ENCODE measurements around the gene TRPM1.

GRCh38 chr15:31084176-31084575, 17.3 kb downstream of the TRPM1 start:
- no peak for TF ChIP-seq GATA2 (IDR thresholded peaks at IDR 0.05; ENCODE audit: low read depth, low read length)
- no peak for TF ChIP-seq GATA3 (IDR thresholded peaks at IDR 0.05; ENCODE audit: low read depth, low read length)
